NCI-H1436 (cell line): Measurements from ENCODE around the gene CYTH2.
"Not testable (repeated sequence)": the region's sequence is repeated elsewhere in the genome, so short reads cannot be mapped to it uniquely, and the experiment has no call there.

Source experiments
- DNase-seq: peaks from one replicate; lab custom pipeline; 2025; lab: John Stamatoyannopoulos, UW

Gene CYTH2

GRCh38 chr19:48478339-48479256, 9.4 kb downstream of the CYTH2 start:
- no peak for DNase-seq

DNA sequence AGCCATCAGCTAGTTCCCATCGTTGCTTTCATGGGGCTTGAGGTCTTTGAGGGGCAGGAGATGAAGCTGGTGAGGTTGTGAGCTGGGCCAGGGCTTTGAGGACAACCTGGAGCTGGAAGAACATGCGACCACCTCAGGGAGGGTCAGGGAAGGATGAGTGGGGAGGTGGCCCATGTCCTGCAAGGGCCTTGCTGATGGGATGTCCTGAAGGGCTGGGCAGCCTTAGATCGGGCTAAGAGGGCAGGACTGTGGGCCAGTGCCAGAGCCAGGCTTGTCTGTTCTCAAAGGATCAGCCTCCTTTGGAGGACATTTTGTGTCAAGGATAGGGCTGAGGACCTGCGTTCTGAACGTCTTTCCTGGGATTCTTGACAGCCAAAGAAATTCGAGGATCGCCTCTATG, 10.5 kb downstream of the CYTH2 start:
- no peak for DNase-seq

- no peak for DNase-seq
These were observed 11.0 kb downstream of the CYTH2 start for GRCh38 chr19:48480183-48480557.

- no peak for DNase-seq
These were observed 11.7 kb downstream of the CYTH2 start for GRCh38 chr19:48480558-48481500.

- DNase-seq, result peak; percentile 23
These were observed 12.9 kb downstream of the CYTH2 start for GRCh38 chr19:48481846-48482639.

- no peak for DNase-seq
These were observed 14.1 kb downstream of the CYTH2 start for GRCh38 chr19:48483301-48483700.

GRCh38 chr19:48484247-48484893, 15.2 kb downstream of the CYTH2 start:
- no peak for DNase-seq

DNA sequence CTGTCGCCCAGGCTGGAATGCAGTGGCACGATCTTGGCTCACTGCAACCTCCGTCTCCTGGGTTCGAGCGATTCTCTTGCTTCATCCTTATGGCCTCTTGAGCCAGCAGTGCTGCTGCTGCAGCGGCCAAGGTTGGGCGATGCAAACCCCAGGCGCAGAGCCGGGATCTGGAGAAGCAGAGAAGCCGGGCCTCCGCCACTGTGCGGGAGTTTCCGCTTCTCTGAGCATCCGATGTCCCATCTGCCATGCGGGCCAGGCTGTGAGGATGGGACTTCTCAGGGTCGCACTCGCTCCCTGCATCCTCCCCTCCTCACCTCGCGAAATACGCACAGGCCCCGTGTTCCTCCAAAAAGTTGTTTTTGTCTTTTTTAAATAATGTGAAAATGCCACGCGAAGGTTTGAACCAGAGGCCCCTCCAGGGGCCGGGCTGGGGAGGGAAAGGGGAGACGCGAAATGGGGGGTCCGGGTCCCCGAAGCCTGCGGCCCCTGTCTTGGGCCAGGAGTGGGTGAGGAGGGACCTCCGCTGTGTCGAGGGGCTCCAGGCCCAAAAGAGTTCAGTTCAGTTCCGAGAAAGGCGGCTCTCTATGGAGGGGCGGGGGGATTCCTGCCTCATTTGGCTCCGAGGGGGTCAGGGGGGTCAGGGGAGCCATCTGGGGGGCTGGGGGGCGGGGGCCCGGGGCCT, 15.9 kb downstream of the CYTH2 start:
- DNase-seq, result no peak

DNA sequence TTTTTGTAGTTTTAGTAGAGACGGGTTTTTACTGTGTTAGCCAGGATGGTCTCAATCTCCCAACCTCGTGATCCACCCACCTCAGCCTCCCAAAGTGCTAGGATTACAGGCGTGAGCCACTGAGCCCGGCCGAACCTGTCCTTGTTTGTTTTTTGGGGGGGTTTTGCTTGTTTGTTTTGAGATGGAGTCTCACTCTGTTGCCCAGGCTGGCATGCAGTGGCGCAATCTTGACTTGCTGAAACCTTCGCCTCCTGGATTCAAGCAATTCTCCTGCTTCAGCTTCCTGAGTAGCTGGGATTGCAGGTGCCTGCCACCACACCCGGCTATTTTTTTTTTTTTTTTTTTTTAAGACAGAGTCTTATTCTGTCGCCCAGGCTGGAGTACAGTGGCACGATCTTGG, 17.5 kb downstream of the CYTH2 start:
- DNase-seq, result not testable (repeated sequence)

- no peak for DNase-seq
These were observed 18.4 kb downstream of the CYTH2 start for GRCh38 chr19:48487544-48487943.

- no peak for DNase-seq
These were observed 18.8 kb downstream of the CYTH2 start for GRCh38 chr19:48487948-48488347.

- not testable (repeated sequence) for DNase-seq
These were observed 19.3 kb downstream of the CYTH2 start for GRCh38 chr19:48488478-48488877.

DNA sequence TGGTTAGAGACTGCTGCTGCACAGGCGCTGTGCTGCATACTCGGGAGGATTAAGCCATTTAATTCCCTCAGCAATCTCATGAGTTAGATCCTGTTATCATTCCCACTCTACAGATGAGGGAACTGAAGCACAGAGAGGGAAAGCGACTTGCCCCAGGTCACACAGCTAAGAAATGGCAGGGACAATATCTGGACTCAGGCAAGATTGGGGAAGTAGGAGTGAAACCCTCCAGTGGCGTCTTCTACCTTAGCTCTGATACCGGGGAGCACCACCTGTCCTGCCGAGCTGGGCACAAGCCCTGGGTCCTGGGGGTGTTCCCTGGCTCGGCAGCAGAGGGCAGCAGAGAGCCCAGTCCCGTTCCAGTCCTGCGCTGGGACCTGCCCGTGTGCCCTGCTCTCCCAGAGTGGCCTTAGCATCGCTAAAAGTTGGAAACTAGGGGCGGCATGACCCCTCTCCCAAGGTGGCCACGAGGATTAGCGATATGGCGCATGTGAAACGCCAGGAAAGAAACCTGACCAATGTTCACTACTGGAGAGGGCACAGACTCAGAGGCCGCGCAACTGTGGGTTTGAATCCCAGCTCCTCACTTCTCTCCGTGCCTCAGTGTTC, 20.5 kb downstream of the CYTH2 start:
- DNase-seq, result peak; percentile 58

DNA sequence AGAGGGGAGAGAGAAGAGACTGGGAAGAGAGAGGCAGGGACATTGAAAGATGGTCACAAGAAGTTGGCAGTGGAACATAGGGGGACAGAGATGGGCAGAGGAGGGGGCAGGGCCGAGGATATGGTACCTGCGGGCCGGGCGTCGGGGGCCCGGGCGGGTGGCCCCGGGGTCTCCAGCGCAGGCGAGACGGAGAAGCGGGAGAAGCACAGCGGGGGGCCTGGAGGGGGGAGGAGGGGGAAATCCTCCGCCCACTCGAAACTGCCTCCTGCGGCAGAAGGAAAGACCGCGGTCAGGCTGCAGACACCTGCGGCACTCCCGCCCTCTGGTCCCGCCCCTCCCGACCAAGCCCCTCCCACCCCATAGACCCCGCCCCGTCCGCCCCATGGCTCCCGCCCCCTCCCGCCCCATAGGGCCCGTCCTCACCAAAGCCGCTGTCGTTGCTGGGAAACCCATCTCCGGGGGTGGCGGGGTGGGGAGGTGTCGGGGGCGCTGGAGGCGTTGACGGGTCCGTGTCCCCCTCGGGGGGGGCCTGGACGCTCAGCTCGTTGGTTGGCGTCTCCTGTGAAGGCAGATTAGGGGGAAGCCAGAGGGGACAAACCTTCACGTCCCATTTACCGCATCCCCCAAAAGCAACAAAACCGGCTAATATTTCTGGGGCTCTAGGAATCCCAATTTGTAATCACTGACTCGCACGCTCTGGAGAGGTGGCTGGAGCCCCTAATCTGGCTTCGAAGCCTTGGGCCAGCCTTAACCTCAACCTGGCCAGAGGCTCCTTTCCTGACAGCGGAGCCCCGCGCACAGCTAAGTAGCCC, 22.0 kb downstream of the CYTH2 start:
- peak; percentile 82 for DNase-seq

DNA sequence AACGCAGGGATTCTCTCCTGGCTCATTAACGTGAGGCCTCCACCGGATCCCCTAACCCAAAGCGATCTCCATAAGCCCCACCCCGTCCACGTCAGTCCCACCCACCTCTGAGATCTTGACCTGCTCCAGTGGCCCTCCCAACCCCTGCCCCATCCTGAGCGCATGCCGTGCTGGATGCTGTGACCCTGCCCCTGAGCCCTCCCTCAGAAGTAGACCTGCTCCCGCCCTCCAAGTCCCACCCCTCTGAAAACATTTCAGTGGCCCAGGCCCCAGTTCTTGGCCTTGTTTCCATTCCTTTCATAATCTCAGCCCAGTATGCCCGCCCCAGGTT, 22.6 kb downstream of the CYTH2 start:
- no peak for DNase-seq

DNA sequence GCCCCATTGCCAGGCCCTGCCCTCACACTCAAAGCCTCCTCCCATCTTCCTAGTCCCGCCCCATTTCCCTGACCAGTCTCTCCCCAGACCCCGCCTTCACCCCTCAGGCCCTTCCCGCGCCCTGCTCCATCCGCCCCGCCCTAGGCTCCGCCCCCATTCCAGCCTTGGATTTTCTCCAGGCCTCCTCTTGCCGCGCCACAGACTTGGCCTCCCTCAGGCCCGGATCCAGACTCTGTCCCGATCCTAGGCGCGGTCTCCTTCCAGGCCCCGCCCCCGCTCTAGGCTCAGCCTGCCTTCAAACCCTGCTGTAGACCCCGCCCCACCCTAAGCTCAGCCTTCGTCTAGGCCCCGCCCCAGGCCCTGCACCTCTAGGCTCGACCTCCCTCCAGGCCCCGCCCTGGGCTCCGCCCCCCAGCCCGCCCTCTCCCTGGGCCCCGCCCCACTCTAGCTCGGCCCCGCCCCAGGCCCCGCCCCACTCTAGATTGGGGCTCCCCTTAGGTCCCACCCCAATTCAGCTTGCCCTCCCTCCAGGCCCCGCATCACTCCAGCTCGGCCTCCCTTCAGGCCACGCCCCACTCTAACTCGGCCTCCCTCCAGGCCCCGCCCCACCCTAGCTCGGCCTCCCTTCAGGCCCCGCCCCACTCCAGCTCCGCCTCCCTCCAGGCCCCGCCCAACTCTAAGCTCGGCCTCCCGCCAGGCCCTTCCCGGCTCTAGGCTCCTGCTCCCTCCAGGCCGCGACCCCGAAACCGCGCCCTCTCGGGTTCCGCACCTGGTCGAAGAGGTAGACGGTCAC, 24.0 kb downstream of the CYTH2 start:
- peak; percentile 100 for DNase-seq

DNA sequence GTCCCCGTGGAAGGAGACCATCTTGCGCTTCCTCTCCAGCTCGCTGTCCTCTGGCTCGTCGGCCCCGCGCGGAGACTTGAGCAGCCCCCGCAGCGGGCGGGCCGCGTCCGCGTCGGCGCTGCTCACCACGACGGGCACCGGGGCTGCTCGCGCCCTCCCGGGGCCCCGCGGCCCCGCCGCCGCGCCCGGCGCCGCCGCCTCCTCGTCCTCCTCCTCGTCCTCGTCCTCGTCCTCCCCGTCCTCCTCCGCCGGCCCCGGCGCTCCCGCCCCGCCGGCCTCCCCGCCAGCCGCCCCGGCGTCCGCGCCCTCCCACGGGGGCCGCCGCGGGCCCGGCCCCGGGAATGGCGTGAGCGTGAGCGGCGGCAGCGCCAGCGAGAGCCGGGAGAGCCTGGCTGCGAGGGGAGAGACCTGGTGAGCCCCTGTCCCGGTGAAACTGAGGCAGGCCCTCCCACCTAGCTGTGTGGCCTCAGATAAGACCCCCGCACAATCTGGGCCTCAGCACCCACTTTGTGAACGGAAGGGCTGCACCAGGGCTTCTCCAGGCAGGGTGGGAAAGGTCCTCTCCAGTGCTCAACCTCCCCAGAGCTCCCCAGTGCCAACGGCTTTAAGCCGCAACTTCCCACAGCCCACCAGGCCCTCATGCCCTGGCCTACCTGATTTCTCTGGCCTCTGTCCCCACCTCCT, 24.7 kb downstream of the CYTH2 start:
- no peak for DNase-seq

GRCh38 chr19:48495396-48495795, 26.2 kb downstream of the CYTH2 start:
- DNase-seq, result no peak
